Activated CD4-positive, alpha-beta T cell treated with anti-CD3 and anti-CD28 coated beads, Interleukin-2, amount 10 ng/mL, durations not matched to agents 7 days and 5 days (primary cell): ENCODE measurements around the gene DGKI. TPM values are rescaled to one million over a fixed set of nuclear protein-coding genes. Genes with fewer than 3 reads are reported as not detected.
"Not testable (repeated sequence)": the region's sequence is repeated elsewhere in the genome, so short reads cannot be mapped to it uniquely, and the experiment has no call there.

ENCODE experiments used
- CTCF ChIA-PET: fragments of 350-600 bp; sonication (Branson Sonifier 250); formaldehyde crosslinking; loops from one replicate; lab custom pipeline; 2021; ENCODE audit warnings: antibody characterized with exemption; lab: Charles Lee
- POLR2A ChIA-PET: fragments of 350-600 bp; sonication (Branson Sonifier 250); formaldehyde crosslinking; loops from one replicate; lab custom pipeline; 2021; ENCODE audit warnings: antibody characterized with exemption; lab: Charles Lee
- DNase-seq: peaks from one replicate; pipeline ENCODE4 v3.0.0-alpha.2; 2020
- H3K27ac Mint-ChIP-seq: one replicate; pipeline ENCODE4 v1.8.0; 2021; ENCODE audit warnings: mild to moderate bottlenecking, moderate library complexity, mixed read lengths
- H3K27me3 Mint-ChIP-seq: one replicate; pipeline ENCODE4 v1.8.0; 2021; ENCODE audit warnings: mixed read lengths
- H3K36me3 Mint-ChIP-seq: one replicate; pipeline ENCODE4 v1.8.0; 2021; ENCODE audit warnings: low read depth, mixed read lengths
- H3K4me1 Mint-ChIP-seq: one replicate; pipeline ENCODE4 v1.8.0; 2021; ENCODE audit warnings: mixed read lengths
- H3K4me3 Mint-ChIP-seq: one replicate; pipeline ENCODE4 v1.8.0; 2021; ENCODE audit warnings: mild to moderate bottlenecking, moderate library complexity, mixed read lengths
- H3K9me3 Mint-ChIP-seq: one replicate; pipeline ENCODE4 v1.8.0; 2021; ENCODE audit warnings: mixed read lengths
- total RNA-seq, 2 experiments: library from RNA; stranded (reverse); gene quantifications; one replicate each; pipeline ENCODE4 v1.2.3, GENCODE V29; 2021

Gene DGKI
- total RNA-seq, 2 experiments from 2014 or later = 0.06 to 0.25 TPM

DNA sequence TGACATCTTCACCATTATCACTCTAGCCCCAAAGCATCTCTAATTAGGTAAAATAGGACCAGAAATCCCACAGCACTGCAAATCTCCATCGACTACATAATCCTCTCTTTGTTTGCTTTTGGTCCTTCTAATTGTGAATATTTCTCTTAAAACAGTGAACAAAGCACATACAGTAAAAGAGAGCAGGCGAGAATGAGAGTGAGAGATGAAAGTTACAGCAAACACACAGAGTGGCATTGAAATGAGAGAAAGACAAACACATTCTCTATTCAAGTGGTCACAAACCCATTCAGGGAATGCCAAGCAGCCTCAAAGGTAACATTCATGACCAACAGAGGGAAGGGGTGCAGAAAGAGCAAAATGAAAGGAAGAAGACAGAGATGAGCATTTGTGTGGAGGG lies 393.4 kb downstream of the DGKI start:
- DNase-seq = no peak
- Mint-ChIP-seq H3K27ac (no peak overlapping the region), H3K4me1 (no peaks in the 10 kb centered on the region), H3K36me3 (no peaks in the 10 kb centered on the region), H3K27me3 (no peaks in the 10 kb centered on the region), H3K4me3 (no peak overlapping the region), H3K9me3 (no peaks in the 10 kb centered on the region)
- CTCF ChIA-PET = interaction anchor here (0.6 kb wide), 1 partner anchor 35 kb away, joined by 3 read pairs; no protein-coding TSS in a partner anchor
- POLR2A ChIA-PET = no interaction called here

GRCh38 chr7:137449016-137449415 lies 397.8 kb downstream of the DGKI start:
- Mint-ChIP-seq H3K36me3 (no peaks in the 10 kb centered on the region), H3K4me3 (no peak overlapping the region), H3K9me3 (no peaks in the 10 kb centered on the region), H3K27ac (no peak overlapping the region), H3K27me3 (peaks cover 2% of the 10 kb centered on the region), H3K4me1 (no peaks in the 10 kb centered on the region)
- CTCF ChIA-PET = no interaction called here
- POLR2A ChIA-PET = no interaction called here
- no peak for DNase-seq

DNA sequence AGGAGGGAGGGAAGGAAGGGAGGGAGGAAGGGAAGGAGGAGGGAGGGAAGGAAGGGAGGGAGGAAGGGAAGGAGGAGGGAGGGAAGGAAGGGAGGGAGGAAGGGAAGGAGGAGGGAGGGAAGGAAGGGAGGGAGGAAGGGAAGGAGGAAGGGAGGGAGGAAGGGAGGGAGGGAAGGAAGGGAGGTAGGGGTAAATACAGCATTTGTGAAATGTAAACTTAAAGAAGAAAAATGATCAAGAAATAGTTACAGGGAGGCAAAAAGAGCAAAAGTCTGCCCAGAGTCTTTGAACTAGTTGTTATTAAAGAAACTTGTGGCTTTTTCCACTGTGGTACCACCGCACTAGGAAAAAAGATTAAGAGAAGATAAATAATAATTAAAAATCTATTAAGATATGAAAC lies 398.2 kb downstream of the DGKI start:
- CTCF ChIA-PET, H3K27me3 Mint-ChIP-seq, H3K4me3 Mint-ChIP-seq, H3K9me3 Mint-ChIP-seq, DNase-seq, H3K4me1 Mint-ChIP-seq, H3K36me3 Mint-ChIP-seq, POLR2A ChIA-PET, H3K27ac Mint-ChIP-seq: not testable (repeated sequence)

- Mint-ChIP-seq H3K4me1 (no peaks in the 10 kb centered on the region), H3K27ac (no peak overlapping the region), H3K27me3 (peaks cover 2% of the 10 kb centered on the region), H3K9me3 (no peaks in the 10 kb centered on the region), H3K4me3 (no peak overlapping the region), H3K36me3 (no peaks in the 10 kb centered on the region)
- ChIA-PET CTCF (no interaction called here), POLR2A (no interaction called here)
- DNase-seq = no peak
Measured at GRCh38 chr7:137446025-137446424, 400.7 kb downstream of the DGKI start.

GRCh38 chr7:137445268-137445667 lies 401.5 kb downstream of the DGKI start:
- POLR2A ChIA-PET = no interaction called here
- no peaks in the 10 kb centered on the region for H3K9me3 Mint-ChIP-seq
- CTCF ChIA-PET = no interaction called here
- no peaks in the 10 kb centered on the region for H3K36me3 Mint-ChIP-seq
- peaks cover 2% of the 10 kb centered on the region for H3K27me3 Mint-ChIP-seq
- no peak for DNase-seq
- no peak overlapping the region for H3K27ac Mint-ChIP-seq
- H3K4me3 Mint-ChIP-seq = no peak overlapping the region
- H3K4me1 Mint-ChIP-seq = no peaks in the 10 kb centered on the region

GRCh38 chr7:137443616-137444015 lies 403.2 kb downstream of the DGKI start:
- no peaks in the 10 kb centered on the region for H3K36me3 Mint-ChIP-seq
- H3K4me1 Mint-ChIP-seq = no peaks in the 10 kb centered on the region
- H3K4me3 Mint-ChIP-seq = no peak overlapping the region
- no peak overlapping the region for H3K27ac Mint-ChIP-seq
- POLR2A ChIA-PET = no interaction called here
- no peak for DNase-seq
- peaks cover 2% of the 10 kb centered on the region for H3K27me3 Mint-ChIP-seq
- CTCF ChIA-PET = no interaction called here
- no peaks in the 10 kb centered on the region for H3K9me3 Mint-ChIP-seq

DNA sequence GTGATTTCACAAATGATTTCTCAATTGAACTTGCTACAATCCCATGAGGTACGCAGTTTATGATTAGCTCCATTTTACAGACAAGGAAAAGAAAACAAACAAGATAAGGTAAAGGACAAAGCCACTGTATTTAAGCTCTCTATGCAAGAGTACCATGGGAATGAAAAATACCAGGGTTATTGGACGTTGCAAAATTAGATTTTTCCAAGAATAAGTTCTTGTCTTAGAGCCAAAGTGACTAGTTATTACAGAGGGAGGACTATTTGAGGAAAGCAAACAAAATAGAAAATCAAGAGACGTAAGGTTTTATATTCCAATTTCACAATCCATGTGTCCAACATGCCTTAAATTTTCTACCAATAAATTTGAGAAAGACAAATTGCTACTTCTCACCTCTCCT lies 405.3 kb downstream of the DGKI start:
- CTCF ChIA-PET = interaction anchor here (0.6 kb wide), 1 partner anchor 160 kb away, joined by 3 read pairs; no protein-coding TSS in a partner anchor

DNA sequence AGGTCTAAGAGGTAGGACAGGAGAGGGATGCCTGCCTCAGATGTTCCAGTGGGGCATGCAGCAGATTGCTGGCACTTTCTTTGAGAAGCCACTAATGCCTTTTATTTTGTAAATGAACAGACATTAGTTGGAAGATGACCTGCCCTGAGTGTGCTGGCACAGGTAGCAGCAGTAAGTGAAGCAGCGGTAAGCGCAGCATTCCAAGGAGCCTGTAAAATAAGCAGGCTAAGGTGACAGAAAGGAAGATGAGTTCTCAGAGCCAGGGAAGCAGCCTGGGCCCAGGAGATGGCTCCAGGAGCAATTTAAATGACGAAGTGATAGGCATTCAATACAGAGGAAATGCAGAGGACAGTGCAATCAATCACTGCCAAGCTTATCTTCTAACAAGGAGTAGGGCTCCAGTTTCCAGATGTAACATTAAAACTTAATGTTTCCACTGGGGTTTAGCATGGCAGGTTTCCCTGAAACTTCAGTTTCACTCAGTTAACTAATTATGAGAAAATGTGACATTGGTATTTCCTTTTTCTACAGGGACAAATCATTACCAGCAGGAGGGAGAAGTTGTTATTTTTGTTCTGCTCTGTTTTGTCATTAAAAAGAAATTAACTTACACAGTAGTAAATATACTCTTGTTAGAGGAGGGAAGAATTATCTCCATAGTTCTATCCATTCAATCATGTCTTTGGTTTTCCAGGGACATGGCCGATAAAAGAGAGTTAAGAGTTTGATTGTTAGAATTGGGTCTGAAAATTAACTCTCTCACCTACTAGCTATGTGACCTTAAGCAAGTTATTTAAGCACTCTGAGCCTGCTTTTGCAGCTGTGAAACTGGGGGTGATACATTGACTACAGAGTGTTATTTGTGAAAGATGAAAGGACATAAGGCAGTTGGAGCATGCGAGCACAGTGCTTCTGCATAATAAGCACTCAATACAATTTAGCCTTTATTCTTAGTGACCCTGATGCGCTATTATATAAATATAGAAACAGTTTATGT lies 406.6 kb downstream of the DGKI start:
- CTCF ChIA-PET = no interaction called here
- Mint-ChIP-seq H3K27me3 (no peaks in the 10 kb centered on the region), H3K4me3 (no peak overlapping the region), H3K9me3 (no peaks in the 10 kb centered on the region), H3K36me3 (no peaks in the 10 kb centered on the region), H3K27ac (no peak overlapping the region), H3K4me1 (no peaks in the 10 kb centered on the region)
- POLR2A ChIA-PET = no interaction called here
- no peak for DNase-seq

More for the DNA sequence above, 405.3 kb downstream of the DGKI start:
- H3K27ac Mint-ChIP-seq = no peak overlapping the region
- H3K9me3 Mint-ChIP-seq = no peaks in the 10 kb centered on the region
- H3K36me3 Mint-ChIP-seq = no peaks in the 10 kb centered on the region
- DNase-seq = no peak
- H3K4me1 Mint-ChIP-seq = no peaks in the 10 kb centered on the region
- POLR2A ChIA-PET = no interaction called here
- H3K4me3 Mint-ChIP-seq = no peak overlapping the region
- H3K27me3 Mint-ChIP-seq = no peaks in the 10 kb centered on the region

DNA sequence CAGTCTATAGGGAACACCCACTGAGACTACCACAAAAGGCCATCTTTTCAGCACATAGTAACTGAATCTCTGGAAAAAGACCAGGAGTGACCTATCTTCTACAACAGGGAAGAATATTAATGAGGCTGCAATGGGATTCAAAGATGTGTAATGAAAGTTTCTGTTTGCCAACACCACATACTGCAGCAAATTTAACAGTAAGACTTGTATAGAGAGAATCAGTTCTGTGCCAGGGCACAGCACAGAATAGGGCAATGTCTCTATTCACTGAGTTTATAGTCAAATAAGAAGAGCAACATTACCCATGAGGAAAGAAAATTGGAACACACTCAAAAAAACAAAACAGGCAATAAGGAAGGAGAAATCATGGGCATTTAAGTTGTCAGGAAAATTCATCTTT lies 411.8 kb downstream of the DGKI start:
- Mint-ChIP-seq H3K4me1 (no peaks in the 10 kb centered on the region), H3K27ac (no peak overlapping the region)
- CTCF ChIA-PET = no interaction called here

DNA sequence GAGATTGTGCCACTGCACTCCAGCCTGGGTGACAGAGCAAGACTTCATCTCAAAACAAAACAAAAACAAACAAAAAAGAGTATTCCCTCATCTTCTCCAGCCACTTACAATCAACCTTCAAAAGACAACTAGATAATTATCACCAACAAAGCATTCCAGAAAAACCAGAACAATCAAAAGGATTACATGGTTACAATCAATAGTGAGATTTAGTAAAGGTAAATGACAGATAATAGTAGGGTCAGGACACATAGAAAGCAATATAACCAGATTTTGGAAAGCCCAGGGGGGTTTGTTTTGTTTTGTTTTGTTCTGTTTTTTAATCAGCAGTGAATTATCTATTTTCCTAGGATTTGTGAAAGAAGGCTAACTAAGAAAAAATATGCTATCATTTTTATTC lies 412.2 kb downstream of the DGKI start:
- ChIA-PET POLR2A (no interaction called here), CTCF (no interaction called here)
- Mint-ChIP-seq H3K9me3 (no peaks in the 10 kb centered on the region), H3K4me3 (no peak overlapping the region), H3K27ac (no peak overlapping the region), H3K4me1 (no peaks in the 10 kb centered on the region), H3K36me3 (no peaks in the 10 kb centered on the region), H3K27me3 (no peaks in the 10 kb centered on the region)
- no peak for DNase-seq

More for the DNA sequence above, 411.8 kb downstream of the DGKI start:
- POLR2A ChIA-PET = no interaction called here
- H3K27me3 Mint-ChIP-seq = no peaks in the 10 kb centered on the region
- no peaks in the 10 kb centered on the region for H3K9me3 Mint-ChIP-seq
- no peaks in the 10 kb centered on the region for H3K36me3 Mint-ChIP-seq
- no peak overlapping the region for H3K4me3 Mint-ChIP-seq
- no peak for DNase-seq

- Mint-ChIP-seq H3K4me1 (no peaks in the 10 kb centered on the region), H3K27me3 (no peaks in the 10 kb centered on the region), H3K36me3 (no peaks in the 10 kb centered on the region), H3K27ac (no peak overlapping the region), H3K4me3 (no peak overlapping the region), H3K9me3 (no peaks in the 10 kb centered on the region)
- DNase-seq = no peak
- ChIA-PET POLR2A (no interaction called here), CTCF (no interaction called here)
Measured at GRCh38 chr7:137423321-137423720, 423.5 kb downstream of the DGKI start.

- DNase-seq = no peak
- Mint-ChIP-seq H3K4me3 (no peak overlapping the region), H3K36me3 (no peaks in the 10 kb centered on the region), H3K4me1 (no peaks in the 10 kb centered on the region), H3K27ac (no peak overlapping the region), H3K27me3 (no peaks in the 10 kb centered on the region), H3K9me3 (no peaks in the 10 kb centered on the region)
- POLR2A ChIA-PET = no interaction called here
- CTCF ChIA-PET = no interaction called here
Measured at GRCh38 chr7:137421366-137421765, 425.4 kb downstream of the DGKI start.

DNA sequence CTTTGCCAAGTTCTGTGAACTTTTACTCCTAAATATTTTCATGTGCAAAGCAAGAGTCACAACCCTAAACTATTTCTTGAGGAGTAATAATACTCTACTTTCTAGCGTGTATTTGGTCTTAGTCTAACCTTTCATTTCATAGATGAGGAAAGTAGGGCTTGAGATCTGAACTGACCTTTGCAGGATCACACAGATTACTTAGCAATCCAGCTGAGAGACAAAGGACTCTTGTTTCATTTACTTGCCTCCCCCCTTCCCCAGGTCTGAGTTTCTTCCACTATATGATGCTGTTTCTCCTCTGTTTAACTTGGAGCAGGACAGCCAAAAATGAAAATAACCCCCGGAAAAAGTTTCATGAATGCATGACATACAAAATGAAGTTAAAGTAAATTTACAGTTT lies 427.9 kb downstream of the DGKI start:
- CTCF ChIA-PET = interaction anchor here (0.6 kb wide), 1 partner anchor 35 kb away, joined by 3 read pairs; no protein-coding TSS in a partner anchor
- Mint-ChIP-seq H3K27me3 (no peaks in the 10 kb centered on the region), H3K4me1 (no peaks in the 10 kb centered on the region)

More for the DNA sequence above, 427.9 kb downstream of the DGKI start:
- Mint-ChIP-seq H3K36me3 (no peaks in the 10 kb centered on the region), H3K9me3 (no peaks in the 10 kb centered on the region), H3K4me3 (no peak overlapping the region), H3K27ac (no peak overlapping the region)
- POLR2A ChIA-PET = no interaction called here
- no peak for DNase-seq
